SKM-1 treated with dmso at 0.1 percent for 144 hours (cell line): Measurements from ENCODE around the gene WDR3.
"Not testable (repeated sequence)": the region's sequence is repeated elsewhere in the genome, so short reads cannot be mapped to it uniquely, and the experiment has no call there.

Source experiments
- DNase-seq: peaks from one replicate; lab custom pipeline; 2025; ENCODE audit not compliant: unreplicated experiment; lab: John Stamatoyannopoulos, UW

The WDR3 gene

GRCh38 chr1:117929343-117930172 lies at the start of gene WDR3, which contains the start of gene GDAP2:
Gene WDR3, plus strand, starts transcription at chr1:117929739. Its CDS starts 3,581 bp downstream, at chr1:117933320.
Gene GDAP2, minus strand, starts transcription at chr1:117929621. Its CDS starts 9,264 bp downstream, at chr1:117920357.
- DNase-seq: peak; percentile 98

DNA sequence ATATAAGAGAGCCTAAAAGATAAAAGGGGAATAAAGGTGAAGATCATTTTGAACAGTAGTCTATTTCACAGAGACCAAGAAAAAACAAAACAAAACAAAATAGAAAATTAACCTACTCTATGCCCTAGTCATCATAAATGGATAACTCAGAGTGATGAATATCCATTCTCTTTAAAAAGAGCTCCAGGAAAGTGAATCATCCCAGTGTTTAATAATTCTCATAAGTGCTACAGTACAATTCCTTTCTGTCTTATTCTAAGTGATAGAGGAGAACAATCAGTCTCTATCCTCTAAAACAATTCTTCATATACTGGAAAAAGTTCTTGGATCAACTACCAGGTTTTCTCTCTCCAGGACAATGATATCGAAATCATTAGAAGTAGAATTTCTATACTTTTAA lies 45.9 kb upstream of the WDR3 start:
- no peak for DNase-seq

- no peak for DNase-seq
These were observed 43.3 kb upstream of the WDR3 start for GRCh38 chr1:117886101-117886795.

GRCh38 chr1:117890452-117890851 lies 39.1 kb upstream of the WDR3 start:
- no peak for DNase-seq

- no peak for DNase-seq
These were observed 37.0 kb upstream of the WDR3 start for GRCh38 chr1:117892512-117892911.

- DNase-seq: no peak
These were observed 35.5 kb upstream of the WDR3 start for GRCh38 chr1:117894078-117894477.

- DNase-seq: peak; percentile 44
These were observed 33.9 kb upstream of the WDR3 start for GRCh38 chr1:117895482-117896114.

DNA sequence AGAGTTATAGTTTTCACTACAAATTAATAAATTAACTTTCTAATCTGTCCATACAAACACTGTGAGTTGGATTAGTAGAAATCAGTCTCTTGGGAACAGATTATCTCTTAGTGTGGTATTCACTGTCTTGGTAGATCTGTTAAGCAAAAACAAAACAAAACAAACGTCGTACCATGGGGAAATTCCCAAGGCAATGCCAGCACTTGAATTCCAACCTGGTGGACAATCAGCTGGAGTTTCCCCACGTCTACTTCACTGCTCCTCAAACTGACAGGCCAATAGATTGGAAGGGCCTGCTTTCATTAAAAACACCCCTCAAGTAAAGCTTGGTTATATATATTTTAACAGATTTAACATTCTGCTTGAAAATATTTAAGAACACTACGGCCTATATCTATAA lies 32.0 kb upstream of the WDR3 start:
- DNase-seq: no peak

GRCh38 chr1:117899801-117900200 lies 29.7 kb upstream of the WDR3 start:
- DNase-seq: no peak

DNA sequence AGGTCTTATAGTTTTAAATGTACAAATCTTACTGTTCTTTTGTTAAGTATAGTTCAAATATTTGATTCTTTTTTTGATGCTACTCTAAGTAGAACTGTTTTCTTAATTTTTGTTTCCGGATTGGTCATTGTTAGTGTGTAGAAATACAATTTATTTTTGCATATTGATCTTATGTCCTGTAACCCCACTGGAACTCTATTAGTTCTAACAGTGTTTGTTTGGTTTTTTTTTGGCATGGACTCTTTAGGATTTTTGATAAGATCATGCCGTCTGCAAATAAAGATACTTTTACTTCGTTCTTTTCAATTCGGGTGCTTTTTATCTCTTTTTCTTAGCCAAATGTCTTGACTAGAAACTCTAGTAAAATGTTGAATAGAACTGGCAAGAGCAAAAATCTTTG lies 26.6 kb upstream of the WDR3 start:
- no peak for DNase-seq

GRCh38 chr1:117904485-117904884 lies 25.1 kb upstream of the WDR3 start:
- DNase-seq: no peak

- no peak for DNase-seq
These were observed 24.5 kb upstream of the WDR3 start for GRCh38 chr1:117905019-117905418.

DNA sequence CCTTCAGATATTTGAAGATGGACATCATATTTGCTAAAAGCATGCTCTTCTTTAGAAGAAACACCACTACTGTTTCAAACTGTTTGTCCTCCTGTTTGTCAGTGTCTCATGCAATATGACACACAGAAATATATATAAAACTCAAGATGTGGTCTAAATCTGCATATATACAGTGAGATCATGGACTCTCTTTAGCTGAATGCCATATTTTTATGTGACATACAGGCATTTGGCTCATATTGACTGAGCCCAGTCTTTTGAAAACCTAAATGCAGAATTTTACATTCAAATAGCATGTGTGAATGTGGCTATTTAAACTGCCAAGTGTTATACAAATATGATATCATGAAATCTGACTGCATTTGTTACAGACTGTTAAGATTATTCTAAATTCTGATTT lies 18.5 kb upstream of the WDR3 start:
- DNase-seq: no peak

- DNase-seq: no peak
These were observed 10.2 kb upstream of the WDR3 start for GRCh38 chr1:117919376-117919775.

GRCh38 chr1:117921991-117922390 lies 7.5 kb upstream of the WDR3 start:
- DNase-seq: no peak

DNA sequence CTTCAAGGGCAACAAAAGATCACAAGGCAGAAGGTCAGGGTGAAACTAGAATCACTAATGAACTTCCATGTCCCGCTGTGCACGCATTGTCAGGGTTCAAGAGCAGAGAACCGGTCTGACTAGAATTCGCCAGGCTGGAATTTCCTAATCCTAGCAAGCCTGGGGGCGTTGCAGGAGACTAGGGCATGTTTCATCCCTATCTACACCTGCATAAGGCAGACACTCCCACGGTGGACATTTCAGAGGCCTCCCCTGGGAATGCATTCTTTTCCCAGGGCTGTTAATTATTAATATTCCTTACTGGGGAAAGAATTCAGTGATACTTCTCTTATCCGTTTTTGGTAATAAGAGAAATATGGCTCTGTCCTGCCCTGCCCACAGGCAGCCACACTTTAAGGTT lies 6.8 kb upstream of the WDR3 start:
- DNase-seq: not testable (repeated sequence)

- DNase-seq: no peak
These were observed 3.6 kb upstream of the WDR3 start for GRCh38 chr1:117925981-117926380.

GRCh38 chr1:117928881-117929342 lies 627 bp upstream of the WDR3 start:
- peak; percentile 60 for DNase-seq

DNA sequence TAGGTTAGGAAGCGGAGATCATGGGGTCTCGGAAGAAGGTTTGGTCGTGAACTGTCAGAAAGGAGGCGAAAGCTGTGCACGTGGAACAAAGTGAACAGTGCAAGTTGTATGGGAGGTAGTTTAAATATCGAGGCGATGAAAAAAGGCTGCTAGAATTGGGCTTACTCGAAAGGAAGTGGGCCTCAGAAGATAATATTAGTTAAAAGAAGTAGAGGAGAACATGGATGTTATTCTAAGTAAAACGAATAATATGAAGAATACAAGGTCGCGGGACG lies 571 bp downstream of the WDR3 start:
- no peak for DNase-seq

DNA sequence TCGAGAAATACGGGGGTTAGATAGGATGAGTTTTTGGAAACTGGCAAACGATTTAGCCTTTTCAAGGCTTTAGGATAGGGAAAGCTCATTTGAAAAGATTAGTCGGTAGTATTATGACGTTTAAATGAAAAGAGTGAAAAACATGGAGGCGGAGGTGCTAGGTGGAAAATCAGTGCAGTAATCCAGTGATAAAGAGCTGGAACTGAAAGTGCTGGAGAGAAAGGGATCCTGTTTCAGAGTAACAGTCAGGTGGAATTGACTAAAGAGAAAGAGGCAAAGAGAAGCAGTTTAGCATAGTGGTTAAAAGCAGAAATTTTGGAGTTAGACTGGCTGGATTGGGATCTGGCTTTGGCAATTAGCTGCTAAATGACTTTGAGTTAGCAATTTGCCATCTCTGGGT lies 945 bp downstream of the WDR3 start:
- DNase-seq: no peak

- DNase-seq: no peak
These were observed 3.0 kb downstream of the WDR3 start for GRCh38 chr1:117932576-117932975.

DNA sequence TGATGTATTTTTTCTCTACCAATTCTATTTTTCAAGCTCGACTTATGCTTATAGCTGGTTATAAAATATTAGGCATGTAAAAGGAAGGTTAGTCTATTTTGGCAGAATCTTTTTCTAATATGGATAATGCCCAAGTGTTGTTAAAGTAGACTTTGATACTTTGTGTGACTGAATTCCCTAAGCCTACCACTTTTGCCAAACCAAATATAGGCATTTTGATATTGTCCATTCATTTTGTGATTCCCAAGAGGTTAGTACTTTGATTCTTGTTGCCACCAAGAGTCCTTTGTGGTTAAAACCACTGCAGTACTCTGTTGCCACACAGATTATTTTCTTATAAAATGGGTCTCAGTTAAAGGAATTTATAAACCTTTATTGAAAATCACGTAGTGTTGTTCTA lies 4.2 kb downstream of the WDR3 start:
- DNase-seq: no peak
